HEK293 (cell line): ENCODE measurements around the gene CDCA4.
"Not testable (repeated sequence)": the region's sequence is repeated elsewhere in the genome, so short reads cannot be mapped to it uniquely, and the experiment has no call there.

ENCODE experiments used
- GLIS1 ChIP-seq: fragments of 450-650 bp; formaldehyde crosslinking; IDR thresholded peaks from 2 replicates; pipeline ENCODE4 v1.5.1; 2016; ENCODE audit warnings: missing biosample characterization, missing genetic modification characterization
- ZNF133 ChIP-seq: fragments of 450-650 bp; formaldehyde crosslinking; IDR thresholded peaks from 2 replicates; pipeline ENCODE4 v1.5.1; 2016; ENCODE audit warnings: missing biosample characterization, missing genetic modification characterization
- ZNF280D ChIP-seq: fragments of 450-650 bp; formaldehyde crosslinking; IDR thresholded peaks from 2 replicates; pipeline ENCODE4 v1.5.1; 2016; ENCODE audit warnings: missing biosample characterization, missing genetic modification characterization
- ZNF473 ChIP-seq: fragments of 450-650 bp; formaldehyde crosslinking; IDR thresholded peaks from 2 replicates; pipeline ENCODE4 v1.5.1; 2017; ENCODE audit warnings: missing biosample characterization, missing genetic modification characterization
- ZNF544 ChIP-seq: fragments of 450-650 bp; formaldehyde crosslinking; IDR thresholded peaks from 2 replicates; pipeline ENCODE4 v1.5.0; 2017; ENCODE audit warnings: missing biosample characterization, missing genetic modification characterization
- TF ChIP-seq, protein P1 (sequence below): fragments of 450-650 bp; formaldehyde crosslinking; IDR thresholded peaks from 2 replicates; pipeline ENCODE4 v1.5.1; 2016; ENCODE audit warnings: missing biosample characterization, missing genetic modification characterization

- TF ChIP-seq, protein P1, sequence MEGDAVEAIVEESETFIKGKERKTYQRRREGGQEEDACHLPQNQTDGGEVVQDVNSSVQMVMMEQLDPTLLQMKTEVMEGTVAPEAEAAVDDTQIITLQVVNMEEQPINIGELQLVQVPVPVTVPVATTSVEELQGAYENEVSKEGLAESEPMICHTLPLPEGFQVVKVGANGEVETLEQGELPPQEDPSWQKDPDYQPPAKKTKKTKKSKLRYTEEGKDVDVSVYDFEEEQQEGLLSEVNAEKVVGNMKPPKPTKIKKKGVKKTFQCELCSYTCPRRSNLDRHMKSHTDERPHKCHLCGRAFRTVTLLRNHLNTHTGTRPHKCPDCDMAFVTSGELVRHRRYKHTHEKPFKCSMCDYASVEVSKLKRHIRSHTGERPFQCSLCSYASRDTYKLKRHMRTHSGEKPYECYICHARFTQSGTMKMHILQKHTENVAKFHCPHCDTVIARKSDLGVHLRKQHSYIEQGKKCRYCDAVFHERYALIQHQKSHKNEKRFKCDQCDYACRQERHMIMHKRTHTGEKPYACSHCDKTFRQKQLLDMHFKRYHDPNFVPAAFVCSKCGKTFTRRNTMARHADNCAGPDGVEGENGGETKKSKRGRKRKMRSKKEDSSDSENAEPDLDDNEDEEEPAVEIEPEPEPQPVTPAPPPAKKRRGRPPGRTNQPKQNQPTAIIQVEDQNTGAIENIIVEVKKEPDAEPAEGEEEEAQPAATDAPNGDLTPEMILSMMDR (tag by site-specific recombination) = not testable (repeated sequence)
- TF ChIP-seq ZNF544 (tag by site-specific recombination); ZNF473 (tag by site-specific recombination); ZNF133 (tag by site-specific recombination); GLIS1 (tag by site-specific recombination); ZNF280D: not testable (repeated sequence)
These were observed 12.6 kb upstream of the CDCA4 start for GRCh38 chr14:105033412-105033900.
